ENCODE data around the gene CEP135. TPM values are rescaled to one million over a fixed set of nuclear protein-coding genes. Genes with fewer than 3 reads are reported as not detected.
"Not testable (repeated sequence)": the region's sequence is repeated elsewhere in the genome, so short reads cannot be mapped to it uniquely, and the experiment has no call there.

Gene CEP135
- total RNA-seq, 1 experiment from 2014 or later, result 24.3 TPM

DNA sequence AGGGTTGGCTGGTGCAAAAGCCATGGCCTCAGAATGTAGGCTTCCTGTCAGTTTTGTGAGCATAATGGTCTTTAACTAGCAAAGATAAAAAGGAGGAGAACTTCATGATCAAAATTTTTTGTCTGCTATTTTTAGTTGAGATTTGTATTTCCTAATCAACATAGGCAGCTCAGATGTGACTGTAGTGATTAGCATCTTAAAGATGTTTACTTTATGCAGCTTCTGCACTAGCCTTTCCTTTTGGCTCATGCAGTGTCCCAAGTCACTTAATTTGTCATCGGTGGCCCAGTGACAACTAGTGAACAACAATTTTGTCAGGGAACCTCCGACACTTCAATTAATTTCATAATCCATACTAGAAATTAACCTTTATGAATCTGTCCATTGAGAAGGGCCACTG is 109.8 kb downstream of the CEP135 start:
- no peaks in the 10 kb centered on the region for H3K4me1 ChIP-seq
- no peaks in the 10 kb centered on the region for H3K27me3 ChIP-seq
- no peak overlapping the region for H3K4me3 ChIP-seq

DNA sequence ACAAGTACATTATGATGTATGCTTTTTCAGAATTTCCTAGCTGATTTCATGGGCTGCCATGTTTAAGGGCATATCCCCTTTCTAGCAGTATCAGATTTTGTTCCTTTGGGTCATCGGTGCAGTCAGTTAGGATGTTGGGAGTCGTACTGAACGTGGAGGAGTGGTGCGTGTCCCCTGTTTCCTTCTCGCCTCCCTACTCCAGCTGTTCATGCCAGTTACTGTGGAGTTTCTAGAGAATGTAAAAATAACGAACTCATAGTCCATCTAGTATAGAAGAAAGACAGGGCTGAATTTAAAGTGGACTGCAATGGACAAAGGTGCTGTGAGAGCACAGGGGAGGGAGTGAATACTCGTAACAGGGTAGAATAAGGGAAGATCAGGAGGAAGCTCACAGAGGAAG is 111.3 kb downstream of the CEP135 start:
- Histone ChIP-seq H3K9me3 (replicated peaks) (no peaks in the 10 kb centered on the region), H3K36me3 (no peaks in the 10 kb centered on the region; the same call in 1 of the 2 replicates), H3K4me1 (no peaks in the 10 kb centered on the region), H3K27ac (0 out of 2 replicates have a peak overlapping the region, but pooled peaks have one; percentile 13), H3K27me3 (no peaks in the 10 kb centered on the region), H3K4me3 (no peak overlapping the region)
- DNase-seq, result peak; percentile 32 to 61

More for the DNA sequence above, 109.8 kb downstream of the CEP135 start:
- no peak for DNase-seq
- Histone ChIP-seq H3K27ac (no peak overlapping the region), H3K9me3 (replicated peaks) (no peaks in the 10 kb centered on the region), H3K36me3 (no peaks in the 10 kb centered on the region; the same call in 1 of the 2 replicates)

DNA sequence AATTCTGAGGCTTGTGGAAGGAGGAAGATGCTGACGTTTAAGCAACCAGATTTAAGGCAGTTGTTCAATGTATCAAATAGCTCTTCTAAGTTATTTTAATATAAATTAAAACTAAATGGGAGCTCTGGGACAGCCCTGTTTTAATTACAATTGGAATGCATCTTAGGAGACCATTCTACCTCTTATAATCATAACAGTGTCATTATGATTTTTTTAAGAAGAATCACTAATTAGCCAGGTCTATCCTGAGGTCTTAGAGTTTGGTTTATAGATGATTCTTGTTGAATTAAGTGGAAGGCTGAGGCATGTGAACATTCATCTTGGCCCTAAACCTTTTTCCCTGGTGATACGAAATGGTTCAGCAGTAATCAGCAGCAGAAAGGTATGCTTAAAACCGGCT is 113.4 kb downstream of the CEP135 start:
- no peaks in the 10 kb centered on the region for H3K9me3 ChIP-seq (replicated peaks)
- H3K36me3 ChIP-seq, result no peaks in the 10 kb centered on the region; the same call in 1 of the 2 replicates
- no peak overlapping the region for H3K27ac ChIP-seq
- H3K4me3 ChIP-seq, result no peak overlapping the region
- no peak for DNase-seq
- no peaks in the 10 kb centered on the region for H3K27me3 ChIP-seq
- no peaks in the 10 kb centered on the region for H3K4me1 ChIP-seq

DNA sequence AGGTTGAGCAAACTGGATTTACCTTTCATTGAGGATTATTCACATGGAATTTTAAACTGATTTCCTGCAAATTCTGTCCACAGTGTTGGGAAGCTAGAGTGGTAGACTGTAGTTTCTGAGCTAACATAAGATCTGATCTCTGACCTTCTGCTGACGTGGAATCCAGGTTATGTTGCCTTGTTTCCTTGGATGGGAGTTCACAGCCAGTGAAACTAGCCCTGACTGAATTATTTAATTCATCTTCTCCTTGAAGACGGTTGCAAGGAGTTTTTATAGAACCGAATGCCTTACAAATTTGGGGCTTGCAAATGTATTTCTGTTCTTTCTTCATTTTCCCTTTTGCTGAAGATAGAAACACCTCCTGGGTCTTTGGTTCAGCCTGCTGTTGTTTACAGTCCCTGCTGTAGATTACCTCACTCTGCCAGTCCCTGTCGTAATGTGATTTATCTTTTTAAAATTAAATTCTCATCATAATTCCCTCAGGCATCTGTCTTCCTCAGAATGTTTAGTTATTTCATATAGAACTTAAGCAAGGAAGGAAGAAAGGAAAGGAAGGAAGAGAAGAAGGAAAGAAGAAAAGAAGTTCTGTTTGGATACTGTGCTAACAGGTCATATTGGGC is 113.9 kb downstream of the CEP135 start:
- DNase-seq, result no peak
- no peak overlapping the region for H3K27ac ChIP-seq
- H3K27me3 ChIP-seq, result no peaks in the 10 kb centered on the region
- no peaks in the 10 kb centered on the region for H3K4me1 ChIP-seq
- no peaks in the 10 kb centered on the region; the same call in 1 of the 2 replicates for H3K36me3 ChIP-seq
- H3K4me3 ChIP-seq, result no peak overlapping the region
- H3K9me3 ChIP-seq (replicated peaks), result no peaks in the 10 kb centered on the region

DNA sequence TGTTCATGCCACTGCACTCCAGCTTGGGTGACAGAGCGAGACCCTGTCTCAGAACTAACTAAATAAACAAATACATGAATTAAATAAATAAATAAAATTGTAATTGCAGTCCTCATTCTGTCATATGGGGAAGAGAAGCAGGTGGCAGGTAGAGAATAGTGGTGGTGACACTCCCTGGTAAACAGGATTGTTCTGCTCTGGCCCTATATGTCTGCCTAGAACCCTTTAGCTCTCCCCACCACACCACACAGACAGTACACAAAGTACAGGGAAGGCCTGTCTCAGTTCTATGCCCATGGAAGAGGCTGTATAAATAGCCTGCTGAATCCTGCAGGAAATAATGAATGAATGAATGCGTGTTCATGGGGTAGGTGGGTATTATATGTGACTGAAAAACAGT is 117.7 kb downstream of the CEP135 start:
- Histone ChIP-seq H3K9me3 (replicated peaks) (0 out of 2 replicates have a peak, but pooled peaks cover 3% of the 10 kb centered on the region), H3K36me3 (no peaks in the 10 kb centered on the region), H3K27me3 (no peaks in the 10 kb centered on the region), H3K4me3 (no peak overlapping the region), H3K27ac (no peak overlapping the region), H3K4me1 (no peaks in the 10 kb centered on the region)
- no peak for DNase-seq

DNA sequence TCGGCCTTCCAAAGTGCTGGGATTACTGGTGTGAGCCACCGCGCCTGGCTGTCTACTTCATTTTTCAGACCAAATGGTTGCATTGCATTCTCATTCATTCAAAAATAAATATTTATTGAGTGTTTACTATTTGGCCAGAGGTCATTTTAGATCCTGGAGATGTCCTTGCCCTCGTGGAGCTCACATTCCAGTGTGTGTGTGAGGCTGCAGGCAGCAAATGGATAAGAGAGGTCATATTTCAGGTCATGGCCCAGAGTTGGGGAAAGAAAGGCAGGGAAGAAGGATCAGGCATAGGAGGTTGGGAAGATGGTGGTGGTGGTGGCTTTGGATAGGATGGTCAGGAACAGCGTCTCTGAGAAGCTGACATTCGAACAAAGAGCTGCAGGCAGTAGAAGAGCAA is 119.1 kb downstream of the CEP135 start:
- no peak overlapping the region for H3K27ac ChIP-seq
- 0 out of 2 replicates have a peak, but pooled peaks cover 3% of the 10 kb centered on the region for H3K9me3 ChIP-seq (replicated peaks)
- no peaks in the 10 kb centered on the region for H3K4me1 ChIP-seq
- DNase-seq, result no peak
- H3K36me3 ChIP-seq, result no peaks in the 10 kb centered on the region
- no peak overlapping the region for H3K4me3 ChIP-seq
- H3K27me3 ChIP-seq, result no peaks in the 10 kb centered on the region

DNA sequence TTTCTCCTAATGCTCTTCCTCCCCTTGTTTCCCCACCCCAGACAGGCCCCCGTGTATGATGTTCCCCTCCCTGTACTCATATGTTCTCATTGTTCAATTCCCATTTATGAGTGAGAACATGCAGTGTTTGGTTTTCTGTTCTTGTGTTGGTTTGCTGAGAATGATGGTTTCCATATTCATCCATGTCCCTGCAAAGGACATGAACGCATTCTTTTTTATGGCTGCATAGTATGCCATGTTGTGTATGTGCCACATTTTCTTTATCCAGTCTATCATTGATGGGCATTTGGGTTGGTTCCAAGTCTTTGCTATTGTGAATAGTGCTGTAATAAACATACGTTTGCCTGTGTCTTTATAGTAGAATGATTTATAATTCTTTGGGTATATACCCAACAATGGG is 124.0 kb downstream of the CEP135 start:
- not testable (repeated sequence) for DNase-seq, H3K36me3 ChIP-seq, H3K27ac ChIP-seq, H3K4me1 ChIP-seq, H3K27me3 ChIP-seq, H3K4me3 ChIP-seq
- peaks cover 16% of the 10 kb centered on the region for H3K9me3 ChIP-seq (replicated peaks)

DNA sequence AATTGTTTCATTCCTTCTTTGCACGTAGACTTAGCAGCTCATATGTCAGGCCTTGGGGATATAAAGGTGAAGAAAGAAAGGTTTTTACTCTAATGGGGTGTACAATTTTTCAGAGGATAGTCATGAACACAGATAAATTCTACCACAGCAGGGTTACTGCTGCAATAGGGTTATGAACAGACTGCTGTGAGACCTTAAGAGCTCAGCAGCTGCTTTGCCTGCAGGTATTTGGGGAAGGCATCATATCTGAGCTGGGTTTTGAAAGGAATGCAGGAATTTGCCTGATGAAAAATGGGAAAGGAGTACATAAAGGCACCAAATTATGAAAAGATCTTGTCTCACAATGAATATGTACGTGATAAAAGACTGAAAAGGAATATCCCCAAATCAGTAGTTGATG is 128.9 kb downstream of the CEP135 start:
- Histone ChIP-seq H3K27me3 (no peaks in the 10 kb centered on the region), H3K27ac (no peak overlapping the region), H3K9me3 (replicated peaks) (peaks cover 23% of the 10 kb centered on the region), H3K36me3 (peaks cover 11% of the 10 kb centered on the region; the same call in 1 of the 2 replicates), H3K4me3 (no peak overlapping the region), H3K4me1 (no peaks in the 10 kb centered on the region)
- DNase-seq, result peak; percentile 25 to 54

DNA sequence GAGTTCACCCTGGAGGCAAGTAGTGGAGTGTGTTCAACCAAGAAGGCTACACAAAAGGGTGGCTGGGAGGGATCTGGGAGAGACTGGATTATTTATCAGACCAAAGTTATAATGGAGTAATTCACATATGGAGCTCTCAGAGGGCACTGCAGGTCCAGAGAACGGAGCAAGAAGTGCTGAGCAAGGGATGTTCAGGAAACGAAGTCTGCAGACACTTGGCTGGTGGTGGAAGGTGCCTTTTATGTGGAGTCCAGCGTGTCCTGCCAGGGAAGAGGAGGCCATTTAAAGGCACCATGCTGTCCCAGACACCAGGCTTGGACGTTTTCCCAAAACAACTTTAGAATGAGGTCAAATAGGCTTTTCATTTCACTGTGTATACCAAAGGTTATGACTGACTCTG is 130.1 kb downstream of the CEP135 start:
- DNase-seq, result no peak
- Histone ChIP-seq H3K27ac (no peak overlapping the region), H3K4me1 (no peaks in the 10 kb centered on the region), H3K4me3 (no peak overlapping the region), H3K9me3 (replicated peaks) (peaks cover 23% of the 10 kb centered on the region), H3K36me3 (peaks cover 11% of the 10 kb centered on the region; the same call in 1 of the 2 replicates), H3K27me3 (no peaks in the 10 kb centered on the region)

DNA sequence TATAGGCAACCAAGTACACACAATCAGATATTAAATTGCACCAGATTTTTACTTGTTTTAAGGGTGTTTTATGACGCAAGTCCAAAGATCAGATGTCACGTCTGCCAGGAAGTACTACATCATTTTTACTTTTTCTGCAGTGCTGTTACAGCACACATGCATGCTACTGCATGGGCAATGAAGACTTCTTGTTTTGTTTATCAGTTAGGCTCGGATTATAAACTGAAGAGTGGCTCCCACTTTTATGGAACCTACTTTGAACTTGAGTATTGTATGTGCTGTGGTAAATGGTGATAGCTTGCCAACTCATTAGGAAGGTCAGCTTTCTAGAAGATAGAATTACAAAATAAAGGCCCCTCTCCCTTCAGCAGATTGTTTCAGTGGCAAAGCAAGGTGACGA is 131.6 kb downstream of the CEP135 start:
- Histone ChIP-seq H3K9me3 (replicated peaks) (peaks cover 23% of the 10 kb centered on the region), H3K4me1 (no peaks in the 10 kb centered on the region; the same call in 1 of the 2 replicates), H3K36me3 (peaks cover 11% of the 10 kb centered on the region; the same call in 1 of the 2 replicates), H3K27me3 (no peaks in the 10 kb centered on the region), H3K4me3 (no peak overlapping the region), H3K27ac (no peak overlapping the region)
- DNase-seq, result no peak

DNA sequence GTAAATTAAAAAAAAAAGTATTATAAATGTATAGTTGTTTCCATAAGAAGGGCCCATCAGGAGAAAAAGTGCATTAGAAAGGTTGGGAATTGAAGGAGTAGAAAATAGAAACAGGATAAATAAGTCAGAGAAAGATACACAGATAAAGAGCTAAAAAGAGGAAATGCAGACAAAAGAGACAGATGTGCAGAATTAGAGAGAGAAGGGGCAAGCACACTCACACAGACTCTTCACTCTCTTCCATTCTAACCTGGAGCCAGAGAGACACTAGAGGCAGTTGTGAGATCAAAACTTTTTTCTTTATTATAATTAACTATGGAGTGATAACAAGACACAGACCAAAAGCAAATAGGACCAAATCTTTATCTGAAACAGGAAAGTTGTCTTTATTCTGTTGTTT is 134.1 kb downstream of the CEP135 start:
- Histone ChIP-seq H3K27me3 (no peaks in the 10 kb centered on the region), H3K9me3 (replicated peaks) (peaks cover 8% of the 10 kb centered on the region), H3K4me3 (no peak overlapping the region), H3K27ac (no peak overlapping the region), H3K4me1 (peaks cover 3% of the 10 kb centered on the region; the same call in 1 of the 2 replicates), H3K36me3 (peaks cover 11% of the 10 kb centered on the region; the same call in 1 of the 2 replicates)
- no peak for DNase-seq

Other genes with a start within 250 kb of the CEP135 start
- not detected in 2 replicates for gene EXOC1L, start 129.2 kb upstream of the CEP135 start, total RNA-seq (2014; rRNA removed; shearing (Covaris generic))
- gene EXOC1, start 95.3 kb upstream of the CEP135 start, total RNA-seq (2014; rRNA removed; shearing (Covaris generic)), result 29.0 and 39.9 TPM in 2 replicates

All from SJCRH30 (cell line).